DOHH2 (cell line): Measurements from ENCODE around the gene SLC22A16.

Experiments used
- CTCF ChIP-seq: fragments of 200-600 bp; sonication (generic); IDR thresholded peaks from one replicate; pipeline ENCODE4 v1.5.1; 2014; ENCODE audit warnings: antibody characterized with exemption, mild to moderate bottlenecking, low read depth, low read length; ENCODE audit not compliant: poor library complexity, severe bottlenecking
- EZH2phosphoT487 ChIP-seq: fragments of 200-600 bp; sonication (generic); IDR thresholded peaks from 2 replicates; pipeline ENCODE4 v1.6.1; 2017; ENCODE audit warnings: borderline replicate concordance, mild to moderate bottlenecking, antibody characterized with exemption, low read length, moderate library complexity, mixed read lengths

DNA sequence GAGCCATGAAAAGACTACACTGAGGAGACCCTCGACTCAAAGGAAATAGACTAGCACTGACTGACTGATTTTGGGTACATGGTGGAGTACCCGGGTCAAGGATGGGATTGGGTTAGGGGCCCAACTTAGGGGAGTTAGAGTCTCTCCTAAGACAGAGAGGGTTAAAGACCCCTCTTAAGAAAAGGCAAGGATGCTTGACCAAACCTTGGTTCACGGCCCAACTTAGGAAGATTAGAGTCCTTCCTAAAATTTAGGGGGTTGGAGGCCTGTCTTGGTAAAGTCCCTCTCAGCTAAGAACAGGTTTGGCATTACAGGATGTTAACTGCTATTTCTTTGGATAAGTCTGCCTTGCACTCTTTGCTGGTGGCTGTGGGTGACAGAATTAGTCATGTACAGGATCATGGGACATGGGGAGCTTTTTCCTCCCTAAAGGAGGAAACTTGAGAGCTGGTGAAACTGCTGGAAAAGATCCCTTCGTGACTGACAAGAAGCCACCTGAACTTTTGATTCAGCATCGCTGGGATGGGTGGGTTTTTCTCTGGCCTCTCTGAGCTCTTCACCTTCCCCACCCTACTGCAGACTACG, 12.3 kb upstream of the SLC22A16 start:
- no peak for TF ChIP-seq CTCF
- TF ChIP-seq EZH2phosphoT487 = no peak
